Tibial nerve (tissue), 4 donors: ENCODE data around the gene GSTM5.

ENCODE experiments used
- CTCF ChIP-seq, 5 experiments: fragments of 200-600 bp in 3 of 5; fragments of 450-650 bp in 2 of 5; sonication (generic) in 3 of 5; IDR thresholded peaks; one replicate each; pipeline ENCODE4 v1.5.1; 2016 to 2019; ENCODE audit warnings: antibody characterized with exemption in 5 of 5, mild to moderate bottlenecking in 3 of 5, moderate library complexity in 2 of 5
- EP300 ChIP-seq, 2 donors: sonication (generic); formaldehyde crosslinking; IDR thresholded peaks; one replicate each; pipeline ENCODE4 v1.6.1; 2017; ENCODE audit warnings: antibody characterized with exemption in 2 of 2, mild to moderate bottlenecking in 1 of 2
- POLR2A ChIP-seq, 2 donors: fragments of 450-650 bp; IDR thresholded peaks; one replicate each; pipeline ENCODE4 v1.6.1; 2017; ENCODE audit warnings: antibody characterized with exemption in 2 of 2, mild to moderate bottlenecking in 2 of 2, moderate library complexity in 2 of 2

GRCh38 chr1:109726728-109727373 lies 14.8 kb downstream of the GSTM5 start:
- TF ChIP-seq CTCF (IDR thresholded peaks at IDR 0.05) (no peak), POLR2A (IDR thresholded peaks at IDR 0.05) (no peak), EP300 (IDR thresholded peaks at IDR 0.05) (no peak)
